ENCODE measurements around the gene OR9G4. TPM values are rescaled to one million over a fixed set of nuclear protein-coding genes. Genes with fewer than 3 reads are reported as not detected.

Gene OR9G4
- total and polyA plus RNA-seq, 2 of the 4 experiments (the other 2 are of a cell fraction), result not detected

GRCh38 chr11:56705784-56706396, 42.6 kb downstream of the OR9G4 start:
- H3K27me3 ChIP-seq (ENCODE audit: control insufficient read depth, insufficient read depth, low read length), result no peaks in the 10 kb centered on the region
- intact Hi-C loops (cut with micrococcal nuclease), result no loop called here
- no peak overlapping the region for H3K23ac ChIP-seq (ENCODE audit: low read depth, low read length)
- peaks cover 19% of the 10 kb centered on the region for H3K9me3 ChIP-seq (ENCODE audit: control insufficient read depth, insufficient read depth, low read length)
- DNase-seq (no peak), ATAC-seq (ENCODE audit: low read depth) (no peak)
- H2AFZ ChIP-seq (replicated peaks; ENCODE audit: low read length, poor library complexity), result no peak overlapping the region
- H3K4ac ChIP-seq (ENCODE audit: low read depth, low read length), result no peak overlapping the region
- no peak overlapping the region for H2BK120ac ChIP-seq (ENCODE audit: low read depth, low read length)
- TF ChIP-seq RCOR1 (IDR thresholded peaks at IDR 0.05; ENCODE audit: insufficient replicate concordance, low read length) (no peak), CHD1 (IDR thresholded peaks at IDR 0.05; ENCODE audit: low read depth, low read length) (no peak), RAD21 (IDR thresholded peaks at IDR 0.05; ENCODE audit: low read length) (no peak), NFE2L2 (IDR thresholded peaks at IDR 0.05; ENCODE audit: low read depth, low read length) (no peak), CEBPB (IDR thresholded peaks at IDR 0.05; ENCODE audit: low read depth, low read length) (no peak), SMC3 (IDR thresholded peaks at IDR 0.05; ENCODE audit: low read depth, low read length) (no peak), MAZ (IDR thresholded peaks at IDR 0.05; ENCODE audit: borderline replicate concordance, low read depth, low read length) (no peak)
- no peak overlapping the region for H3K9ac ChIP-seq (ENCODE audit: low read depth, low read length)
- no peaks in the 10 kb centered on the region for H3K79me1 ChIP-seq (ENCODE audit: low read depth in 1 of 2, low read length in 2 of 2)
- ChIA-PET POLR2A (ENCODE audit: unreplicated experiment) (no interaction called here), CTCF (no interaction called here)
- no peak overlapping the region for H2AK9ac ChIP-seq (replicated peaks; ENCODE audit: low read depth, low read length, poor library complexity)
- H3K27ac ChIP-seq (ENCODE audit: insufficient read depth, low read length), result no peak overlapping the region
- no peak overlapping the region for H3K4me3 ChIP-seq (ENCODE audit: insufficient read depth, low read depth, low read length)
- H4K8ac ChIP-seq (ENCODE audit: low read depth in 2 of 2, low read length in 2 of 2), result no peak overlapping the region
- H3K14ac ChIP-seq (replicated peaks; ENCODE audit: low read depth, low read length), result no peak overlapping the region
- no peak overlapping the region for H4K91ac ChIP-seq (ENCODE audit: insufficient read depth, low read depth, low read length)
- H2BK20ac ChIP-seq (ENCODE audit: low read depth, low read length), result no peak overlapping the region
- no peaks in the 10 kb centered on the region for H3K4me1 ChIP-seq (ENCODE audit: control insufficient read depth, insufficient read depth, low read length)
- H3K4me2 ChIP-seq (ENCODE audit: low read depth, low read length), result no peak overlapping the region
- no peak overlapping the region for H2BK5ac ChIP-seq (ENCODE audit: low read depth, low read length, poor library complexity, severe bottlenecking)
- H3K36me3 ChIP-seq (ENCODE audit: control insufficient read depth, insufficient read depth, low read length), result no peaks in the 10 kb centered on the region
- no peak overlapping the region for H4K5ac ChIP-seq (ENCODE audit: low read depth, low read length)
- no peaks in the 10 kb centered on the region for H4K20me1 ChIP-seq (ENCODE audit: insufficient read depth, low read length)
- in situ Hi-C loops (cut with MboI; ENCODE audit: low sequenced_read_pairs), result no loop called here
- dilution Hi-C loops (cut with HindIII; ENCODE audit: low sequenced_read_pairs, unreplicated experiment), result no loop called here
- no TSS peak for BruUV-seq (replicated peaks)
- no peak overlapping the region for H3K18ac ChIP-seq (ENCODE audit: low read depth, low read length)
- H3K9me1 ChIP-seq (ENCODE audit: insufficient read depth, low read length), result no peaks in the 10 kb centered on the region
- H2BK15ac ChIP-seq (ENCODE audit: low read depth, low read length), result no peak overlapping the region
- no peak overlapping the region for H3K56ac ChIP-seq (ENCODE audit: extremely low read depth, insufficient read depth, low read length)
- no peak overlapping the region for H2AK5ac ChIP-seq (ENCODE audit: low read depth, low read length)
- no CpG with 5 or more reads among the region's 1 CpG for WGBS, 2 experiments (ENCODE audit: extremely low coverage in 2 of 2, insufficient read length in 1 of 2)

Measured in IMR-90 (cell line).